SK-N-SH treated with all-trans-retinoic acid at 6 μM for 48 hours (cell line): Measurements from ENCODE around the gene EXOC4.

Source experiments
- PATZ1 ChIP-seq: fragments of 250-450 bp; sonication (Bioruptor Pico); IDR thresholded peaks from 2 replicates; pipeline ENCODE4 v1.8.0; 2020; ENCODE audit warnings: mild to moderate bottlenecking, moderate library complexity, borderline replicate concordance
- POU6F1 ChIP-seq: fragments of 250-450 bp; sonication (Bioruptor Pico); IDR thresholded peaks from 2 replicates; pipeline ENCODE4 v1.8.0; 2021; ENCODE audit warnings: low read depth, mild to moderate bottlenecking, moderate library complexity, borderline replicate concordance
- PPARA ChIP-seq: fragments of 250-450 bp; sonication (Bioruptor Pico); IDR thresholded peaks from 2 replicates; pipeline ENCODE4 v1.5.0; 2020; ENCODE audit warnings: mild to moderate bottlenecking, borderline replicate concordance
- SNAI2 ChIP-seq: fragments of 250-450 bp; sonication (Bioruptor Pico); IDR thresholded peaks from 2 replicates; pipeline ENCODE4 v1.5.0; 2020; ENCODE audit warnings: mild to moderate bottlenecking, moderate library complexity
- TCF4 ChIP-seq: fragments of 250-450 bp; sonication (Bioruptor Pico); IDR thresholded peaks from 2 replicates; pipeline ENCODE4 v1.8.0; 2021; ENCODE audit warnings: mild to moderate bottlenecking, moderate library complexity, borderline replicate concordance
- TOX ChIP-seq: fragments of 250-450 bp; sonication (Bioruptor Pico); IDR thresholded peaks from 2 replicates; pipeline ENCODE4 v1.8.0; 2021; ENCODE audit warnings: mild to moderate bottlenecking, moderate library complexity, borderline replicate concordance
- ZFP30 ChIP-seq: fragments of 450-650 bp; formaldehyde crosslinking; IDR thresholded peaks from 2 replicates; pipeline ENCODE4 v1.5.0; 2022; ENCODE audit warnings: mild to moderate bottlenecking, moderate library complexity
- ZNF565 ChIP-seq: fragments of 450-650 bp; formaldehyde crosslinking; conservative IDR thresholded peaks from 2 replicates; pipeline ENCODE4 v1.5.0; 2020; ENCODE audit warnings: low read depth, mild to moderate bottlenecking, moderate library complexity
- ZNF70 ChIP-seq: fragments of 450-650 bp; formaldehyde crosslinking; IDR thresholded peaks from 2 replicates; pipeline ENCODE4 v1.5.0; 2020; ENCODE audit warnings: mild to moderate bottlenecking, moderate library complexity

- TF ChIP-seq POU6F1 (CRISPR knock-in tag), result no peak
- TF ChIP-seq ZNF565, result no peak
- TF ChIP-seq ZFP30 (CRISPR knock-in tag), result no peak
- TF ChIP-seq SNAI2 (CRISPR knock-in tag), result no peak
- TF ChIP-seq TOX (CRISPR knock-in tag), result no peak
- TF ChIP-seq PPARA (CRISPR knock-in tag), result no peak
- no peak for TF ChIP-seq TCF4
- TF ChIP-seq ZNF70 (CRISPR knock-in tag), result no peak
- TF ChIP-seq PATZ1 (CRISPR knock-in tag), result no peak
These were observed 781.8 kb downstream of the EXOC4 start for GRCh38 chr7:134034652-134035051.
